Astrocyte (in vitro differentiated cells and primary cell): ENCODE results near the gene NKG7. TPM values are rescaled to one million over a fixed set of nuclear protein-coding genes. Genes with fewer than 3 reads are reported as not detected.
A peak's percentile ranks its signal among the peaks of the same experiment; 100 is the strongest.

Source experiments
- DNase-seq: peaks from one replicate; pipeline ENCODE4 v3.0.0-alpha.2; 2010; ENCODE audit warnings: low read depth
- FAIRE-seq: peaks from 2 replicates; lab custom pipeline; 2011; peaks lifted over from hg19 to GRCh38; lab: Jason Lieb, UNC
- H2AFZ ChIP-seq: 2 replicates; pipeline ENCODE4 v1.6.0; 2012; ENCODE audit warnings: low read depth, low read length, inconsistent platforms
- H3K27ac ChIP-seq: 2 replicates; pipeline ENCODE4 v1.5.1; 2011; ENCODE audit warnings: low read depth, low read length, inconsistent platforms
- H3K27me3 ChIP-seq: 2 replicates; pipeline ENCODE4 v1.6.0; 2011; ENCODE audit warnings: low read length, inconsistent platforms; ENCODE audit not compliant: insufficient read depth
- H3K36me3 ChIP-seq: 2 replicates; pipeline ENCODE4 v1.5.1; 2011; ENCODE audit warnings: low read length, inconsistent platforms; ENCODE audit not compliant: insufficient read depth
- H3K4me1 ChIP-seq: 2 replicates; pipeline ENCODE4 v1.5.1; 2011; ENCODE audit warnings: low read length, inconsistent platforms; ENCODE audit not compliant: insufficient read depth
- H3K4me2 ChIP-seq: 2 replicates; pipeline ENCODE4 v1.6.0; 2012; ENCODE audit warnings: low read length, inconsistent platforms
- H3K4me3 ChIP-seq: 2 replicates; pipeline ENCODE4 v1.5.1; 2011; ENCODE audit warnings: low read depth, mild to moderate bottlenecking, low read length, inconsistent platforms; ENCODE audit not compliant: insufficient read depth
- H3K79me2 ChIP-seq: 2 replicates; pipeline ENCODE4 v1.6.0; 2012; ENCODE audit warnings: mild to moderate bottlenecking, low read length, inconsistent platforms; ENCODE audit not compliant: insufficient read depth
- H3K9ac ChIP-seq: 2 replicates; pipeline ENCODE4 v1.6.0; 2012; ENCODE audit warnings: mild to moderate bottlenecking, low read length, inconsistent platforms
- H3K9me3 ChIP-seq: 2 replicates; pipeline ENCODE4 v1.5.1; 2012; ENCODE audit warnings: low read depth, mild to moderate bottlenecking, low read length, inconsistent platforms; ENCODE audit not compliant: insufficient read depth
- H4K20me1 ChIP-seq: 2 replicates; pipeline ENCODE4 v1.6.0; 2012; ENCODE audit warnings: low read length, inconsistent platforms; ENCODE audit not compliant: insufficient read depth
- H3K27ac Mint-ChIP-seq: one replicate; pipeline ENCODE4 v1.8.0; 2021; ENCODE audit warnings: mild to moderate bottlenecking, mixed read lengths; ENCODE audit not compliant: unreplicated experiment
- H3K27me3 Mint-ChIP-seq: one replicate; pipeline ENCODE4 v1.8.0; 2021; ENCODE audit warnings: low read depth, mixed read lengths; ENCODE audit not compliant: unreplicated experiment
- H3K36me3 Mint-ChIP-seq: one replicate; pipeline ENCODE4 v1.8.0; 2021; ENCODE audit warnings: low read depth, mixed read lengths; ENCODE audit not compliant: unreplicated experiment
- H3K4me1 Mint-ChIP-seq: one replicate; pipeline ENCODE4 v1.8.0; 2021; ENCODE audit warnings: low read depth, mixed read lengths; ENCODE audit not compliant: unreplicated experiment
- H3K4me3 Mint-ChIP-seq: one replicate; pipeline ENCODE4 v1.8.0; 2021; ENCODE audit warnings: mild to moderate bottlenecking, moderate library complexity, mixed read lengths; ENCODE audit not compliant: unreplicated experiment
- H3K9me3 Mint-ChIP-seq: one replicate; pipeline ENCODE4 v1.8.0; 2021; ENCODE audit warnings: mild to moderate bottlenecking, mixed read lengths; ENCODE audit not compliant: unreplicated experiment
- CTCF ChIP-seq: IDR thresholded peaks from 2 replicates; pipeline ENCODE4 v1.5.1; 2011; ENCODE audit warnings: low read depth, mild to moderate bottlenecking, inconsistent platforms, low read length, moderate library complexity; ENCODE audit not compliant: insufficient read depth
- EZH2 ChIP-seq: IDR thresholded peaks from 2 replicates; pipeline ENCODE4 v1.6.1; 2012; ENCODE audit warnings: mild to moderate bottlenecking, low read length, inconsistent platforms; ENCODE audit not compliant: insufficient read depth
- total RNA-seq: library from RNA; stranded (reverse); gene quantifications from 2 replicates; pipeline ENCODE4 v1.2.1, GENCODE V29; 2021

The NKG7 gene
- total RNA-seq, 1 donor from 2014 or later = not detected

- TF ChIP-seq CTCF (no peak), EZH2 (no peak)
- FAIRE-seq (no peak), DNase-seq (no peak)
- Mint-ChIP-seq H3K9me3 (no peaks in the 10 kb centered on the region), H3K36me3 (peaks cover 10% of the 10 kb centered on the region), H3K27ac (no peak overlapping the region), H3K27me3 (peaks cover 17% of the 10 kb centered on the region), H3K4me1 (no peaks in the 10 kb centered on the region), H3K4me3 (peak overlapping the region; percentile 69)
- Histone ChIP-seq H3K36me3 (no peaks in the 10 kb centered on the region), H3K27me3 (no peaks in the 10 kb centered on the region), H3K4me3 (no peak overlapping the region), H3K27ac (no peak overlapping the region), H3K79me2 (no peaks in the 10 kb centered on the region), H3K9ac (no peak overlapping the region), H2AFZ (no peak overlapping the region), H3K4me1 (peaks cover 3% of the 10 kb centered on the region), H3K4me2 (no peak overlapping the region), H3K9me3 (no peaks in the 10 kb centered on the region), H4K20me1 (no peaks in the 10 kb centered on the region)
These were observed 31.4 kb downstream of the NKG7 start for GRCh38 chr19:51341066-51341465.

DNA sequence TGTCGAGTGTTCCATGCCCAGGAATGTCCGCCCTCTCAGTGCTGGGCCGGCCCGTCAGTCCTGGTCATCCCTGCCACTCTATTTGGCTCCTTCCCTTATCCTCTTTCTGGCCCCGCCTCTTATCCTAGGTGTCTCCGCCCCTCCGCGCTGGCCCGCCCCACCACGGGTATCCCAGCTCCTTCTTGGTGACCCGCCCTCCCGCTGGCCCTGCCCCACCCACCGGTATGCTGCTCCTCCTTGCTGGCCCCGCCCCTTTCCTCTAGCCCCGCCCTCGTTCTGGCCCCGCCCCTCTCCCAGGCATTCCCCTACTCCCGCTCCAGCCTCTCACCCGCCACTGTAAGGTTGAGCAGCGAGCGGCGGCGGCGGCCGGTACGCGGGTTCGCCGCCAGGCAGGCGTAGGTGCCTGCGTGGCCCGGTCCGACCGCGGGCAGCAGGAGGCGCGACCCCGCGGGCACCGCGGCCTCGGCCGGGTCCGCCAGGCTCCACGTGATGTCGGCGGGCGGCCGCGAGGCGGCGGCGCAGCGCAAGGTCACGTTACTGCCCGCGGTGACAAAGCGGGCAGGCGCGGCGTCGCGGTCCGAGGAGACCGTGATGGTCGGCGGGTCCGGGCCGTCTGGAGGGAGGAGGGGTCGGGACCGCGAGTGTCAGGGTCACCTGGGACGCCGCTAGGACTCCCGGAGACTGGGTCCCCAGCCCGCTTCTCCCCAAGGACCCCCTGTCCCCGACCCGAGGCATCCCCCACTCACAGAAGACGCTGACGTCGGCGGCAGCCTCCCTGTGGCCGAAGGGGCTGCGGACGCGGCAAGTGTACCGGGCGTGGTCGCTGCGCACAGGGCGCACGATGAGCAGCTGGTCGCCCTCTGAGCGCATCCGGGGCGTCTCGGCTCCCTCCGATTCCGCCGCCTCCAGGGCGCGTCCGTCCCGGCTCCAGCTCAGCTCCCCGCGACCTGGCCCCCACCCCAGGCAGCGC is 32.5 kb downstream of the NKG7 start:
- peaks cover 17% of the 10 kb centered on the region for H3K27me3 Mint-ChIP-seq
- Histone ChIP-seq H3K4me1 (peaks cover 3% of the 10 kb centered on the region), H3K27me3 (no peaks in the 10 kb centered on the region), H3K9me3 (no peaks in the 10 kb centered on the region), H3K4me3 (peak overlapping the region; percentile 54), H2AFZ (peak overlapping the region; percentile 80), H4K20me1 (no peaks in the 10 kb centered on the region), H3K36me3 (no peaks in the 10 kb centered on the region), H3K27ac (no peak overlapping the region), H3K4me2 (peak overlapping the region; percentile 83), H3K9ac (peak overlapping the region; percentile 57), H3K79me2 (no peaks in the 10 kb centered on the region)
- DNase-seq (peak; percentile 86), FAIRE-seq (no peak)
- H3K27ac Mint-ChIP-seq = peak overlapping the region; percentile 78
- H3K4me1 Mint-ChIP-seq = no peaks in the 10 kb centered on the region
- no peaks in the 10 kb centered on the region for H3K9me3 Mint-ChIP-seq
- peak overlapping the region; percentile 94 for H3K4me3 Mint-ChIP-seq
- peaks cover 8% of the 10 kb centered on the region for H3K36me3 Mint-ChIP-seq
- TF ChIP-seq CTCF (no peak), EZH2 (peak; percentile 30)

DNA sequence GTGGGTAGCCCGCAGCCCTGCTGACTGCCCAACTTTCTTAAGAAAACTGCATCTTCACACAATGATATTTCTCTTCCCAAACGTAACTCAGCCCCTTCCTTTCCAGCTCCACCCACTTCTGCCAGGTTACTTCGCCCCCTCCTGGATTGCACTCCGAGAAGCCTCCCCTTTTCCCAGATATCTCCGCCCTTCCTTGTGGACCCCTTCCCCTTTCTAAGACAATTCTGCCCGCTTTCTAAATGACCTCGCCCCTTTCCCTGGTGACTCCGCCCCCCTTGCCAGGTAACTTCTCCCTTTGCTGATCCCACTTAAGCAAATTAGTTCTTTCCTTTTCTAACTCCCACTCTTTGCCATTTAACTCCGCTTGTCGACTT is 33.2 kb downstream of the NKG7 start:
- H3K36me3 Mint-ChIP-seq = peaks cover 7% of the 10 kb centered on the region
- FAIRE-seq (no peak), DNase-seq (no peak)
- H3K9ac ChIP-seq = no peak overlapping the region
- H3K4me2 ChIP-seq = peak overlapping the region; percentile 83
- H3K27ac ChIP-seq = no peak overlapping the region
- peaks cover 15% of the 10 kb centered on the region for H3K27me3 Mint-ChIP-seq
- no peaks in the 10 kb centered on the region for H3K9me3 ChIP-seq
- no peaks in the 10 kb centered on the region for H3K9me3 Mint-ChIP-seq
- peak overlapping the region; percentile 94 for H3K4me3 Mint-ChIP-seq
- H4K20me1 ChIP-seq = no peaks in the 10 kb centered on the region
- peaks cover 3% of the 10 kb centered on the region for H3K4me1 ChIP-seq
- H3K27ac Mint-ChIP-seq = peak overlapping the region; percentile 78
- TF ChIP-seq CTCF = no peak
- no peak for TF ChIP-seq EZH2
- H3K27me3 ChIP-seq = no peaks in the 10 kb centered on the region
- peak overlapping the region; percentile 54 for H3K4me3 ChIP-seq
- peak overlapping the region; percentile 54 for H2AFZ ChIP-seq
- no peaks in the 10 kb centered on the region for H3K36me3 ChIP-seq
- H3K79me2 ChIP-seq = no peaks in the 10 kb centered on the region
- H3K4me1 Mint-ChIP-seq = no peaks in the 10 kb centered on the region
